HG02970 (cell line): ENCODE results near the gene MTA1.

ENCODE experiments used
- ATAC-seq: cut with Tn5 transposase; IDR thresholded peaks from one replicate; pipeline ENCODE4 v1.9.1; 2021; ENCODE audit warnings: mild to moderate bottlenecking, moderate library complexity, moderate number of reproducible peaks; ENCODE audit not compliant: unreplicated experiment, low FRiP score

MTA1 gene

DNA sequence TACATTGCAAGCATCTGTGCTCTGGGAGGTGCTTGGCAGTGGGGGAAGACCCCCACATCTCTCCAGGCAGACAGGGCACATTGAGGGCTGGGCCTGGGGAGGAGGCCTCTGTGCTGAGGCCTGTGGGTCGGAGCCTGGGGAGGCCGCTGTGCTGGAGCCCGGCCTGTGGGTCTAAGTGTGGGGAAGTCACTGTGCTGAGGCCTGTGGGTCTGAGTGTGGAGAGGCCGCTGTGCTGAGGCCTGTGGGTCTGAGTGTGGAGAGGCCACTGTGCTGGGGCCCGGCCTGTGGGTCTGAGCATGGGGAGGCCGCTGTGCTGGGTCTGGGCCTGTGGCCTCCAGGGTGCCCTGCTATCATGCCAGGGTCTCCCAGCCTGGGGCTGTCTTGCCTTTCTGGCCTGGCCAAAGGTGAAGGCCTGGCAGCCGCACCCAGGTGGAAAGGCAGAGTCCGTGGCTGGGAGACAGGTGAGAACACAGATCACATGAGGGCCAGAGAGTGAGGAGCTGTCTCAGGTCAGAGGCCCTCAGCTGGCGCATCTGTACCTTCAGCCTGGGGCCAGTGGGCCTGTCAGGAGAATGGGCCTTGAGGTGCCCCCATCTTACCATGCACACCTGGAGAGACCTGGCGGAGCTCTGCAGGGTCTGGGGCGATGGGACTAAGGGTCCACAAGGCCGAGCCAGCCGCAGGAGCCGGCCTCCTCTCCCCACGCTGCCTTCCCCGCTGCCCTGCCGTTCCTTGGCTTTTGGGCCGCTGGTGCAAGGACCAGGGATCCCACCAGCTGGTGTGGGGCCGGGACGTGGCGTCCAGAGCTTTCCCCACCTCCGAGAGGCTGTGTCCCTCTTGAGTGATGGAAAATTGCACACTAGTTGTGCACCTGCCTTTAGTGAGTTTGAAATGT, 36.4 kb downstream of the MTA1 start:
- no peak for ATAC-seq

DNA sequence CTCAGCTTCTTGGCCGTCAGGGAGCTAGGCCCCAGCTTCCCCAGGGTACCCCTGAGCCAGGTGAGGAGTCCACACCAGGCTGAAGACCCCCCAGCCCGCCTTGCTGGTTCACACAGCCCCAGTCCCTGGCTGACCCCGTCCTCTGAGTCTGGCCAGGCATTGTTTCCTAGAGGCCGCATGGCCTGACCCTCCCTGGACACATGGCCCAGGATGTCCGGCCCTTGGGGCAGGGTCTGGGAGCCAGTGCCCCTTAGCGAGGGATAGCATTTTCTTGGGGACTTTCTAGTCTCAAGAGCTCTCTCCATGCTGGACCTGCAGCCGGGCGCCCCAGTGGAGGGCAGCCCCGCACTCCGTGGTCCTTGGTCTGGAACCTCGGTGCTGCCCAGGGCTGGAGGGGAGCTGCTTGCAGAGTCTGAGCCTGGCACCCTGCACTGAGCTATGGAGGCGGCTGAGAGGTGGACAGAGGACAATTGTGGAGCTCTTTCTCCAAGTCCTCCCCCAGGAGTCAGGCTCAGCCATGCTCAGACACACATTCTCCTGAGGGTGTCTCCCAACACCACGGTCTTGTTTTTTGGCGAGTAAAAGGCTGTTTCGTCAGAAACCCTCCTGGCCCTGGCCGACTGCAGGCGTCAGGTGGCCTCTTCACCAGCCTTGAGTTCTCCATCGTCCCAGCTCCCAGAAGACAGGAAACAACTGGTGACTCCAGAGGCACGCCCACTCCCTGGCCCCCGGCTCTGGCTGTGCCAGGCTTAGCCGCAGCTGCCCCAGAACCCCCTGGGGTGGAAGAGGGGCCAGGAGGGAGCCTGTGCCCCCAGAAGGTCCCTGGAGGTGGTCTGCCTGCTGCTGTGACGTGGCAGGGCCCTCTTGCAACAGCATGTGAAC, 37.4 kb downstream of the MTA1 start:
- no peak for ATAC-seq

DNA sequence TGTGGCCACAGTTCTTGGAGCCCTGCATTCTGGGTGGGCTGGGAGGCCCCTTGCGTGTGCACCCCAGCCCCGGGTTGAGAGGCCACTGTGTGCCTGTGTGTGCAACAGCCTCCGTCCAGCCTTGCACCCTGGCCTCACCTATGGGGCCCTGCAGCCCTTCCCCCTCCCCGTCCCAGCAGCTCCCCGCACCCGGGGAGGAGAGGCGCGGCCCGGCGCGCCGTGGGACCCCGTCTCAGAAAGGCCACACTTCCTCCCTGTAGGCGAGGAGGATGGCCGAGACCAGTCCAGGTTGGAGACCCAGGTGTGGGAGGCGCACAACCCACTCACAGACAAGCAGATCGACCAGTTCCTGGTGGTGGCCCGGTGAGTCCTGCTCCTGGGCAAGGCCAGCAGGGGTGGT, 38.4 kb downstream of the MTA1 start:
- no peak for ATAC-seq

DNA sequence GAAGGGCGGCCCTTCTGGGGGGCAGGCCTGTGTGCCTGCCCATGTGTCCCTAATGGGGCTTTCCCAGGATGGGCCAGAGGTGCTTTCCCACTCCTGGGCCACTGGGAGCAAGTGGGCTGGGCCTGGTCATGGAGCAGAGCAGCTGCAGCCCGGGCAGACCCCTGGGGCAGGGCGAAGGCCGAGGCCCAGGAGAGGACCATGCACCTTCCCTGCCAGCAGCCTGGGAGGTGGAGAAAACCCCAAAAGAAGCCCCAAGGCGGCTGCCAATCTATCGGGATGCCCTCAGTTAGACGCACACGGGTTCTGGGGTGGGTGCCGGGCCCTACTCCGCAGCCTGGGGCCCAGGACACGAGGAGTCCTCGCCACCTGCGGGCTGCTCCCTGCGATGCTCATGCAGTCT, 38.9 kb downstream of the MTA1 start:
- ATAC-seq: no peak

DNA sequence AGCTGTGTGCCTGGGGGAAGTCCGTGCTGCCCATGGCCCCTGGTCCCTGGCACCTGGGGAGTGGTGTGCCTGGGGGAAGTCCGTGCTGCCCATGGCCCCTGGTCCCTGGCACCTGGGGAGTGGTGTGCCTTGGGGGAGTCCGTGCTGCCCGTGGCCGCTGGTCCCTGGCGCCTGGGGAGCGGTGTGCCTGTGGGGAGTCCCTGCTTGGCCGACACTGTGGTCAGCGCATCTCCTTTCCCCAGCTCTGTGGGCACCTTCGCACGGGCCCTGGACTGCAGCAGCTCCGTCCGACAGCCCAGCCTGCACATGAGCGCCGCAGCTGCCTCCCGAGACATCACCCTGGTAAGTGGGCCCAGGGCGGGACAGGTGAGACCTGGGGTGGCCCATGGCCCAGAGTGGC, 40.5 kb downstream of the MTA1 start:
- ATAC-seq: no peak

DNA sequence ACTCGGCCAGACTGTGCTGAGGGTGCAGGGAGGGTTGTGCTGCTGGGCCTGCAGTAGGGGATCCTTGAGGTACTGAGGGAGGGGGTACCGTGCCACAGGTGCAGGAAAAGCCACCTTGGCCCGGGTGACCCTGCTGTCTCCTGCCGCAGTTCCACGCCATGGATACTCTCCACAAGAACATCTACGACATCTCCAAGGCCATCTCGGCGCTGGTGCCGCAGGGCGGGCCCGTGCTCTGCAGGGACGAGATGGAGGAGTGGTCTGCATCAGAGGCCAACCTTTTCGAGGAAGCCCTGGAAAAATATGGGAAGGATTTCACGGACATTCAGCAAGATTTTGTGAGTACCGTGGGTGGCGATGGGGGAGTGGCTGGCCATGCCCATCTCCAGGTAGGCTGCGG, 41.0 kb downstream of the MTA1 start:
- ATAC-seq: no peak

DNA sequence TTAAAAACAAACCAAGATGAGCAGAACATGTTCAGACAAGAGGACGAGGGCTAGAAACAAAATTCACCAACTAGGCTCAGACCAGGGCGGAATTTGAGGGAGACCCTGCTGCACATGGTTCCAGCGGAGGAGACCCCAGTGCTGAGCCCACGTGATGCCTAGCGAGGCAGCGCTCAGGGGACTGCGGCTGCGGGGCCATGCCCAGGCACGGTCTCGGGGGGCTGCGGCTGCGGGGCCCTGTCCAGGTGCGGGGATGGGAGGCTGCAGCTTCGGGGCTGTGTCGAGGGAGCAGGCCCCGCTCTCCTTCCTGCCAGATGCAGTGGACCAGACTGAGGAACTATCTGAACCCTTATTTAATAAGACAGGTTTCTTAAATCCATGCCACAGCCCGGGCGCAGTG, 42.3 kb downstream of the MTA1 start:
- ATAC-seq: no peak

DNA sequence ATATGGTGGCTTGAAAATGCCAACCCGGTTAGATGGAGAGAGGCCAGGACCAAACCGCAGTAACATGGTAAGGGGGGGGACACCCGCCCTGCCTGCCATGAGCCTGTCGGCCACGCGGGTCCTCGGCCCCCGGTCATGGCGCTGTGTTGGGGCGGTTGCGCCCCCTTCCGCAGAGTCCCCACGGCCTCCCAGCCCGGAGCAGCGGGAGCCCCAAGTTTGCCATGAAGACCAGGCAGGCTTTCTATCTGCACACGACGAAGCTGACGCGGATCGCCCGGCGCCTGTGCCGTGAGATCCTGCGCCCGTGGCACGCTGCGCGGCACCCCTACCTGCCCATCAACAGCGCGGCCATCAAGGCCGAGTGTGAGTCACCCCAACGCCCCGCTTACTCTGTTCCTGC, 44.9 kb downstream of the MTA1 start:
- no peak for ATAC-seq

DNA sequence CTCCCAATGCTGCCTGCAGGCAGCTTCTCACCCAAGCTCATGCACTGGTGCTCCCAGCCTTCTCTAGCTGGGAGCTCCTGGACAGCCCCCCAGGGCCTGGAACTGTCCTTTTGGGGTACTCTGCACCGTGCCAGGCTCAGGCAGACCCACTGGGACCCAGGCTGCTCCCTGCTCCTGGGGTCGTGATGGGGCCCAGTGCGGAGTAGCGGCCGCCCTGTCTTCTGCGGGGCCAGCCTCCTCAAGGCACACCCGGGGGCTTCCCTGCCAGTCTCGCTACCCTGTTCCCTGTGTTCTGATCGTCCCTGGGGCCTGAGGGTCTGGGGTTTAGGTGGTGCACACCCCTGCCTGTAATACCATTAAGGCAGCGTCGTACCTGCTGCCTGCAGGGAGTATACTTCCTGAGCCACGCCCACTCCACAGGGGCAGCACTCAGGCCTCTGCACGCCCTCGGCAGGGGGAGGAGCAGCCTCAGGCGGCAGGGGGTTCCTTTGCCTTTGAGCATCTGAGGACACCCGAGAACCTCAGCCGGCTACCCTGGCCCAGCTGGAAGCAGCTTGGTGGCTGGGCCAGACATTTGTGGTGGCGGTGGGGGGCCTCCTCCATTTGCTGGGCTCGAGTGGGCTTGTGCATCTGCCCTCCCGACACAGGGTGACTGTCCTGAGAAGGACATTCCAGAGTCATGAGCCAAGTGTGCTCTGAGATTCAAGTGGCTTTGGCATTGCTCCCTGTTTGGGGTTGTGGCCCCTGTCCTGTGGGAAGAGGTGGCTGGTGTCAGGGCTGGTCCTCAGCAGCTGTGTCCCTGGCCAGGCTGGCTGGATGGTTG, 45.8 kb downstream of the MTA1 start:
- no peak for ATAC-seq

DNA sequence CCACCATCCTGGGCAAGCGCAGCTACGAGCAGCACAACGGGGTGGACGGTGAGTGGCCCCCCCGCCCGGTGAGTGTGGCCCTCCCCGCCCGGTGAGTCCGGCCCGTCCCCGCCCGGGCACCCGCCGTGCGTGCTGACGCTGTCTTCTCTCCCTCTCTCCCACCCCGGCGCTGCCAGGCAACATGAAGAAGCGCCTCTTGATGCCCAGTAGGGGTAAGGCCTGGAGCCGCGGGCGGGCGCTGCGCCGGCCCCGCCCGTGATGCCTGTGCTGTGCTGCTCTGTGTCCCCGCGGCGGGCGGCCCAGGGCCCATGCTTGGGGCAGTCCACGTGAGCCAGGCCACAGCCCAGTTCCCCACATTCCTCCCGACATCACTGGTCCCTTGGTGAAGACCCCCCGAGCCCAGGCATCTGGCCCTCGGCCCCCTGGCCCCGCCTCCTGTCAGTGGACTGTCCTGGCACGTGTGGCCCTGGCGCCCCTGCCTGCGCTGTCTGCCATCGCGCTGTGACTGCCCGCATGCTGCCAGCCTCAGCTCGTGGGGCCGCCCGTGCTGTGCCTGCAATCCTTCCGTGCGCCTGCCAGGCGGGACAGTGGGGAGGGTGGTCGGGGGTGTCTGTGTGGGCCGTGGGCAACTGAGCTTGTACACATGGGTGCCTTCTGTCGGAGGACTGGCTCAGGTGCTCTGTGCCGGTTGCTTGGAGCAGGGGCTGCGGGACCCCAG, 47.1 kb downstream of the MTA1 start:
- no peak for ATAC-seq

DNA sequence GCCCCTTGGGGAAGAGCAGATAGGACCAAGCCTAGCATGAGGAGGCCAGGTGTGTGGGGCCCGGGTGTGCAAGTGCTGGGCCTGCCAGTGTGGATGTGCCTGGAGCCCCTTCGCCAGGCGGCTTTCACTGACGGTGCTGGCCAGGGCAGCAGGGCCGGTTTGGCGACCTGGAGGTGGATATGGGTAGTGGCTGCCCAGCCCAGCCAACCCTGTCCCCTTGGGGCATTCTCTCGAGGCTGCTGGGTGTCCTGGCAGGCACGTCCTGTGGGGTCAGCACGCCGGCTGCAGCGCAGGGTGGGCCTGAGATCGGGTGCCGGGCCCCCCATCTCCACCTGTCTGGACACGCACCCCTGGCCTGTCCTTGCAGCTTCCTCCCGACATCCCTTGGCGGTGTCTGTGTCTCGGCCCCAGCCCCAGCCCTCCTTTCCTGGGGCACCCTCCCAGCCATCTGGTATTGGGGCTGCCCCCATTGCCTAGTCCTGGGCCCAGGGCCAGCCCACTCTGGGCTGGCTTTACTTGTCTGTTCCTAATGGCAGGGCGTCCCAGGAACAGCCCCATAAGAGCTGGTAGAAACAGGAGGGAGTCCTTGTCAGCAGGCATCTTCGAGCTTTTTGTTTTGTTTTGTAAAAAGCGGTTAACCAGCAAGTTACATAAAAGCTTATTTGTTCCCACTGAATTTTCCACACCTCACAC, 47.8 kb downstream of the MTA1 start:
- ATAC-seq: no peak

DNA sequence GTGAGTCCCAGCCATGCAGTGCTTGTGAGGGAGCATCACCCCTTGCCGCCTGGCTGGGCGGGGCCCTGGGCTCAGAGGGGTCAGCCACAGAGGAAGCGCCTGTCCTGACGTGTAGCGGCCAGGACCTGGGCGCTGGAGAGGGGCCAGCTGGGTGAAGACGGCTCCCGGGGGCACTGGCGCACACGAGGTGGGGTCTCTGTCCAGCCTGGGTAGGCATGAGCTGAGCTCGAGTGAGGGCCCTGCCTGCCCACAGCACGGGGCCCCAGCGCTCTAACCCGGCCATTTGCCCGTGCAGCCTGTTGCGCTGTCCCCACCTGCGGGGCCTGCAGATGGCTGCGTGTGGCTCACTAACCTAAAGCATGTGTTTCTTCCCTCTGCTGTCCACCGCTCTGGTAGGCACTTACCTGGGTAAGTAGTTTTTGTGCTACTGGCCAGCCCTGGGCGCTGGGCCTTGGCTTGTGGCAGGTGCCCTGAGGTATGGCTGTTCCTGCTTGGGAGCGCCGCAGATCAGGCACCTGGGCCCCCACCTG, 48.4 kb downstream of the MTA1 start:
- ATAC-seq: no peak

DNA sequence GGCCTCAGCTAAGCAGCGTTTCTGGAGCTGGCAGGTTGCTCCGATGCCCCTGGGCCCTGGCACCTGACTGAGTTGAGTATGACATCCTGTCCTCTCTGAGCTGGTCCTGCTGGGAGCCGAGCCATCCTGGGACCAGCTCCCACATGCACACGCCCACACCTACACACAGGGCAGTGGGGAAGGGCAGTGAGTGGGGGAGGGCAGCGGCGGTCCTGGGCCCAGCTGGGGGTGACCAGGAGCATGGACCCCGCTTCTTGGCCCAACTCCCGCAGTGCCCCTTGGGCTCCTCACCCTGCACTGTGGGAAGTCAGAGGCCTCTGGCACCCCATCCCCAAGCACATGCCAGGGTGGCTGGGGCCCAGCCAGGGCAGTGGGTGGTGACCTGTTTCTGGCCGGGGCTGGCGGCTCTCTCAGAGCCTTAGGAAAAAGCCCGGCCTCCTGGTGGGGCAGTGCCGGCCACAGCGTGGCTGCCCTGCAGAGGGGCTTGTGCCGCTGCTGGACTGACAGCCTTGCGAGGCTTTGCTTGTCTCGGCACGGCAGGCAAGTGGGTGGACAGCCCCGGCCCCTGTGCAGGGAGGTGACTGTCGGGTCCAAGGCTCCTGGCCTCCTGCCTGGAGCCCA, 49.1 kb downstream of the MTA1 start:
- no peak for ATAC-seq

DNA sequence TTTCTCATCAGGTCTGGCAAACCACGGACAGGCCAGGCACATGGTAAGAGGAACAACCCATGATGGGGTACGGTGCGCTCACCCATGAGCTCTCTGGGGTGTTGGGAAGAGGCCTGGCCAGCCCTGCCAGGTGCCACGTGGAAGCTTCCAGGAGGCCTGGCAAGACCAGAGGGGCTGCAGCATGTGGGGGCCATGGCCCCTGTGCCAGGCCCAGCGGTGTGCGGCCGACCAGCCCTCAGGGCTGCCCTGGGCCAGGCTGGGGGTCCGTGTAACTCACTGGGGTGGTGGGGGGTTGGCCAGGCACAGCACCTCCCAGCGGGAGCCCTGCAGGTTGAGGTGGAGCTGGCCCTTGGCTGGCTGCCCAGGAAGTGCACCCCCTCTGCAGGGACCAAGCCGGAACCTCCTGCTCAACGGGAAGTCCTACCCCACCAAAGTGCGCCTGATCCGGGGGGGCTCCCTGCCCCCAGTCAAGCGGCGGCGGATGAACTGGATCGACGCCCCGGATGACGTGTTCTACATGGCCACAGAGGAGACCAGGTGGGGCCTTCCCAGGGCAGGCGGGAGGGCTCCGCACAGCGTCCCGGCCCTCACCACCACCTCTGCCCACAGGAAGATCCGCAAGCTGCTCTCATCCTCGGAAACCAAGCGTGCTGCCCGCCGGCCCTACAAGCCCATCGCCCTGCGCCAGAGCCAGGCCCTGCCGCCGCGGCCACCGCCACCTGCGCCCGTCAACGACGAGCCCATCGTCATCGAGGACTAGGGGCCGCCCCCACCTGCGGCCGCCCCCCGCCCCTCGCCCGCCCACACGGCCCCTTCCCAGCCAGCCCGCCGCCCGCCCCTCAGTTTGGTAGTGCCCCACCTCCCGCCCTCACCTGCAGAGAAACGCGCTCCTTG, 50.1 kb downstream of the MTA1 start:
- ATAC-seq: no peak

DNA sequence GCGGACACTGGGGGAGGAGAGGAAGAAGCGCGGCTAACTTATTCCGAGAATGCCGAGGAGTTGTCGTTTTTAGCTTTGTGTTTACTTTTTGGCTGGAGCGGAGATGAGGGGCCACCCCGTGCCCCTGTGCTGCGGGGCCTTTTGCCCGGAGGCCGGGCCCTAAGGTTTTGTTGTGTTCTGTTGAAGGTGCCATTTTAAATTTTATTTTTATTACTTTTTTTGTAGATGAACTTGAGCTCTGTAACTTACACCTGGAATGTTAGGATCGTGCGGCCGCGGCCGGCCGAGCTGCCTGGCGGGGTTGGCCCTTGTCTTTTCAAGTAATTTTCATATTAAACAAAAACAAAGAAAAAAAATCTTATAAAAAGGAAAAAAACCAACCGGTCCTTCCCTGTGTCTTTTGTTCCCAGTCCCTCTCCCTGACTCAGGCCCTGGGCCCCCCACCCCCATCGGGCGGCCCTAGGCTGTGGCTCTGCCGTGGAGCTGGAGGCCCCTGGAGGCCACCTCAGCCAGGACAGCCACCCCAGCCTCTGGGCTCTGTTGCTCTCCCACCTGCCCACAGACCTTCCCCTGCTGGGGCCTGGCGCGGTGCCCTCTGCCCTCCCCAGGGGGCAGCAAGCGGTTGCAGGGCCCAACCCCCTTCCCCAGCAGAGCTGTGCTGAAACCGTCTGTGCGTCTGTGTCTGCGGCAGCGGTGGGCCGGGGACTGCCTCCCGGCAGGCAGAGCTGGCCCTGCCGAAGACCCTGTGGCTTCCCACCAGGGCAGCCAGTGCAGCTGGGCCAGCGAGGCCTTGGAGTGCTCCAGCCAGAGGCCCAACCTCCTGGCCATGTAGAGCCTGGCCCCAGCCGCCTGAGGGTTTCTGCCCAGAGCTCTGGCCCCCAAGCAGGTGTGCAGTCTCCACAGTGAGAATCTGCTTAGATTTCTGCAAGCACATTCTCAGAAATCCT, 51.0 kb downstream of the MTA1 start:
- ATAC-seq: no peak

DNA sequence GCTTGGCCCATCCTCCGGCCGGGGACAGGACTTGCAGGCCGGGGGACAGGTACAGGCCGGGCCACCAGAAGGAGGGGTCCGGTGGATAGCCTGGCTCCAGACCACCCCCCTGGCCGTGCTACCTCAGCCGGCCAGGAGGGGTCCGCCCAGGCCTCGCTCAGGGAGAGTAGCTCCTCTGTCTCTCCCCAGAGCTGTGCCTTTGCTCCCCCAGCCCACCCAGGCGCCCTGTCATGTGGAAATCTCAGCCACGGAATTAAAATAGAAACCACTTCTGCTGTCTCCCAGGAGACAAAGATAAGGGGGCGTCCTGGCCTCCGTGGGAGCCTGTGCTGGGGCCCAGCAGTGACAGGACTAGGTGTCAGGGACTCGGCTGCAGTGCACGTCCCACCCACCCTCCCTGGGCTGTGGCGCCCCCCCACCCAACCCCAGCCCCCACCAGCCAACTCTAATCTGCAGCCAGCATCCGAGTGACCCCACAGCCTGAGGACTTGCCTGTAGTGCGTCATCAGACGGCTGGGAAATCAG, 51.7 kb downstream of the MTA1 start:
- no peak for ATAC-seq
